ENCODE results near the gene KEL.

The KEL gene

DNA sequence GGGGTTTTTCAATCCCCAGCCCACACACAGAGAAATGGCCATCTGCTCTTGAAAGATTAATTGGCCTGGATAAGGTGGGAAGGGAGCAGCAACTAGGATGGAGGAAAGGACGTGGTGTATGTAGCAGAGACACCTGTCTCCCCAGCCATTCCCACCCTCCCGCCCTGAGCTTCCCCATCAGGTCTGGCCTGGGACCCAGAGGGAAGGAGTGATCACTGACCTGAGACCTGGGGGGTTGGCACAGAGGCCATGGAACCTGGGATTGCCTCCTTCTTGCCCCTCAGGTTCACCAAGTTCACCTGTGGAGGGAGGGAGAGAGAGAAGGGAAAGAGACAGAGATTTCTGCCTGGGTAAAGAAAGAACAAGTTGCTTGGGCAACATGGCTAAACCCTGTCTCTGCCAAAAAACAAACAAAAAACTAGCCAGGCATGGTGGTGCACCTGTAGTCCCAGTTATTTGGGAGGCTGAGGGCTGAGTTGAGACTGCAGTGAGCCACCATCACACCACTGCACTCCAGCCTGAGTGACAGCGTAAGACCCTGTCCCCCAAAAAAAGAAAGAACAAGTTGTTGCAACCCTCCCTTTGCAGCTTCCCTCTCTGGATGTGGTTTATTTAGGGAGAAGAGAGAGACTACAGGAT is 65.3 kb downstream of the KEL start:
- DNase-seq (ENCODE audit: low spot score): no peak

DNA sequence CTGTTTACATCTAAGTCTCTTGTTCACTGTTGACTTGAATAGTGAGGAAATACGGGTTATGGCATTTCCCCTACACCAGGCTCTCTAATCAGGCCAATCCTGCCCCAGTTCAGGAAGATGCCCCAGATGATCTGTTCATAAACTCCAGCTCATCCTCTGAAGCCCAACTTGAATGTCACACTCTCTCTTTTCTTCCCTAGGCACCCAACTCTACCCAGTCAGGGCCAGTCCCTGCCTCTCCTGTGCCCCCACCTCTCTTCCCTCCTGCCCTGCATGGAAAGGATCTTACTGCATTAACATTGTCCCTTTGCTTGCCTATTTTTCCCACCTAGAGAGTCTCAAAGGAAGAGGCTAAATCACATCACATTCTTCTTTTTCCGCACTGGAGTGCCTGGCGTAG is 66.0 kb downstream of the KEL start:
- DNase-seq (ENCODE audit: low spot score): no peak

DNA sequence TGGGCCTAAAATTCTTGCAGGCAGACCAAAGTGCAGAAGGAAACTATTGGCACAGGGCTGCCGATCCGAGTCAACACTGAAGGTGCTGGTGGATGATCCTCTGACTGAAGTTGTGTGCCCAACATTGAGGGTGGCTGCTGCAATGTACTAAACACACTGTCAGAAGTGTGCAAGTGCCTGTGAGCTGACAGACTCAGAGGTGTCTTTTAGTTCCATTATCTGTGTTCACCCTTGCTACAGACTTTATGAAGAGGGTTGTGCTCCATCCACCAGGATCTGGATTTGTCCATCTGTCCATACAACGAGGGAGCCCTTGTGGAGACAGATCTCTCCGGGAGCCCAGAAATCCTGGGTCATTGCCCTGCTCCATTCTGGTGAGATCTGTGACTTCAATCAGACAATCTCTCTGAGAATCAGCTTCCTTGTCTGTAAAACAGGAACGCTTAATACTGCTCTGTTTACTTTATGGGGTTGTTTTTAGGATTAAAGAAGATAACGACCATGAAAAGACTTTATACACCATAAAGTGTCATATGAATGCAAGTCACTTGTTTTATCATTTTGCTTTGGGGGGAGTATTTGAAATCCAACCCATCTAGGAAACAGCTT is 67.1 kb downstream of the KEL start:
- no peak for DNase-seq (ENCODE audit: low spot score)

DNA sequence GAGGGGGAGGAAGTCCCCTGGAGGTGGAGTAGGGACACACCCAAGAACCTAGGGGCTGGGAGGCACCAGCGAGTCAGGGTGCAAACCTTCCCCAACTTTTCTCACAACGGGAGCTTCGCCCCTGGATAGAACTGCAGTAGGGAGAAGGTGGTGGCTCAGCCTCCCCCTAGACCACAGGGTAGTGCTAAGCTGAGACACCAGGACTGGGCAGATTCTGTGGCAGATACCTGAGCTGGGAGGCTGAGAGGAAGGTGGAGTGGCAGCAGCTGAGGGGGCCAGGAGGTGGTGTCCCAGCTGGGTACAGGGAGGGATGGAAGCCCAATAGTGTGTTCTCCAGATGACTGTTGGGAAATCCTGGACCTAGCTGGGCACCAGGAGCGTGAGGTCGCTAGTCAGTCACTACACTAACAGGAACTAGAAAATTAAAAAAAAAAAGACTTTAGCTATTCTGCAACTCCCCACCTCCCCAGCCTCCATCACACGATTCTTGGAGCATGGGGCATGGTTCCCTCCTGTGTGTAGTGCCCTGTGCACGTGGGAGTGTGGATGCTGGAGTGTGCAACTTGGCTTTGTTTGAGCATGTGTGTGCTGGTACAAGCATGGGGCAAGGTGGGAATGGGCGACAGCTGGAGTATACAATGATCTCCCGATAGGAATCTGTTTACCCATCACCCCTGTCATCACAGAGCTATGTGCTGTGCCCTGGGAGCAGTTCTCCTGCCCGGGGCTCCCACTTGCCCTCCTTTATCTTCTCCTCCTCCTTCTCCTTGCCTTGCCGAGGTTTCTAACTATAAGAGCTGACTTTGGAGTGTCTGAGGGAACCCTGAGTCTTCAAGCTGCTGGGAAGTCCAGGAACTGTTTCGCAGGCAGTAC is 67.8 kb downstream of the KEL start:
- no peak for DNase-seq (ENCODE audit: low spot score)

DNA sequence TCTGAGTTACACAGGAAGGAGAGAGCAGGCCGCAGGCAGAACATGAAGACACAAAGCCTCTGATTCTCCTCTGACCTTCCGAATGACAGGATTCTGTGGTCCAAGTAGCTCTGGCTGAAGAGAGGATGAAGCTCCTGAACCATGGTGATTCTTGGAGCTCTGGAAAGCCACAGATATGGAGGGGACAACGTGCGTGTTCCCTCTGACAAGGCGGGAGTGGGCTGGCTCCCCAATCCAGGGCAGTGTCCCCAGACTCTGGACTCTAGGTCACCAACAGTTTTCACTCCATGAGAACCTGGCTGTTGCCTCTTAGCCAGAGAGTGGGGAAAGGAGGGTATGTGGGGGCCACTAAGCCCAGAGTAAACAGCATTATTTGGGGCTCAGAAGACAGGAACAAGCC is 69.2 kb downstream of the KEL start:
- no peak for DNase-seq (ENCODE audit: low spot score)

DNA sequence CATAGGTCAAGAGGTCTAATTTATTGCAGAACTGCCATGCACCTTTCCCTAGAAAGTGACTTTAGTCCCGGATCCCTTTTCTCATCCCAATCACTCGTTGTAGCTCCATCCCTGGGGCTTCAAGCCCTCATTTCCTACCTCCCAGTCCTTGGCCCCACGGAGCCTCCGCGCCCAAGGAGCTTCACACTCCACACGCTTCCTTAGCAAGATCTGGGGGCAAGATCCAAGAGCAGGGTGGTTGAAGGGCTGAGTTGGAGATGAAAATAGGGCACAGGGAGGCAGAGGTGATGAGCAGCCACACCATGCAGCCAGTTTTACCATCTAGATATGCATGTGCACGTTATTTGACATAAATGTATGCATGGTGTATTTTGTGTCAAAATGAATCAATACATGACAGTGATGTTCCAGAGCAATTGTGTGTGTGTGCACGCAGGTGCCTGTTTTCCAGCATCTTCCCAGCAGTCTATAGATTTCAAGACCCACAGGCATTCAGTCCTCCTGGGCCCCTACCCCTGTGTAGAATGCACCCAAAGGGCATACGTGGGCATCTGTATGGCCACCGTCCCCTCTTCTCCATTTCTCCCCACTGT is 70.6 kb downstream of the KEL start:
- no peak for DNase-seq (ENCODE audit: low spot score)

All from LoVo (cell line).